B cell (primary cell): Measurements from ENCODE around the gene PIGZ. TPM values are rescaled to one million over a fixed set of nuclear protein-coding genes. Genes with fewer than 3 reads are reported as not detected.

ENCODE experiments used
- ATAC-seq: fragments of 200-7000 bp; cut with Tn5 transposase; one replicate; pipeline ENCODE4 v1.10.0; 2021; ENCODE audit warnings: low read depth, mild to moderate bottlenecking, moderate number of reproducible peaks, moderate library complexity
- CTCF ChIA-PET: fragments of 350-600 bp; sonication (Branson Sonifier 250); formaldehyde crosslinking; loops from one replicate; lab custom pipeline; 2021; ENCODE audit warnings: antibody characterized with exemption, inconsistent platforms; lab: Charles Lee
- POLR2A ChIA-PET: fragments of 350-600 bp; sonication (Branson Sonifier 250); formaldehyde crosslinking; loops from one replicate; lab custom pipeline; 2021; ENCODE audit warnings: antibody characterized with exemption; lab: Charles Lee
- DNase-seq: peaks from one replicate; pipeline ENCODE4 v3.0.0; 2013
- H2AFZ ChIP-seq: 2 replicates; pipeline ENCODE4 v1.6.1; 2012; ENCODE audit warnings: mild to moderate bottlenecking, low read depth, low read length; ENCODE audit not compliant: insufficient read depth, poor library complexity, severe bottlenecking
- H3K27ac ChIP-seq, 2 donors: 1 replicate in 1 of 2; 2 replicates in 1 of 2; pipeline ENCODE4 v1.5.1; 2012 to 2013; ENCODE audit warnings: low read length in 2 of 2, mild to moderate bottlenecking in 2 of 2, moderate library complexity in 1 of 2
- H3K27me3 ChIP-seq, 4 experiments: fragments of 200-600 bp in 1 of 4; sonication (generic) in 1 of 4; replicated peaks in 1 of 4; 1 replicate in 2 of 4; 2 replicates in 2 of 4; pipeline versions ENCODE4 v1.6.1 to v1.7.0; 2013 to 2016; ENCODE audit warnings: low read length in 3 of 4, mild to moderate bottlenecking in 2 of 4, mixed read lengths in 1 of 4, moderate library complexity in 1 of 4; ENCODE audit not compliant: insufficient read depth in 4 of 4, control insufficient read depth in 3 of 4; ENCODE audit errors: control extremely low read depth in 1 of 4
- H3K36me3 ChIP-seq, 2 experiments: replicated peaks in 1 of 2; 1 replicate in 1 of 2; 2 replicates in 1 of 2; pipeline versions ENCODE4 v1.6.1 to v1.7.1; 2013; ENCODE audit warnings: low read length in 1 of 2; ENCODE audit not compliant: insufficient read depth in 2 of 2, control insufficient read depth in 1 of 2; ENCODE audit errors: control extremely low read depth in 1 of 2, extremely low read depth in 1 of 2
- H3K4me1 ChIP-seq, 2 donors: fragments of 200-600 bp in 1 of 2; sonication (generic) in 1 of 2; 1 replicate in 1 of 2; 2 replicates in 1 of 2; pipeline versions ENCODE4 v1.5.1 to v1.6.1; 2013 to 2017; ENCODE audit warnings: low read length in 2 of 2; ENCODE audit not compliant: control insufficient read depth in 2 of 2, insufficient read depth in 2 of 2
- H3K4me2 ChIP-seq: replicated peaks from 2 replicates; pipeline ENCODE3; 2012; ENCODE audit warnings: mild to moderate bottlenecking, low read depth, low read length; ENCODE audit not compliant: poor library complexity, severe bottlenecking
- H3K4me3 ChIP-seq, 5 experiments: fragments of 200-600 bp in 1 of 5; sonication (generic) in 1 of 5; 1 replicate in 3 of 5; 2 replicates in 2 of 5; pipeline versions ENCODE4 v1.5.1 to v1.7.0; 2011 to 2016; ENCODE audit warnings: low read length in 4 of 5, mild to moderate bottlenecking in 4 of 5, low read depth in 2 of 5, control low read depth in 1 of 5, moderate library complexity in 1 of 5; ENCODE audit not compliant: insufficient read depth in 1 of 5; ENCODE audit errors: control extremely low read depth in 1 of 5, extremely low read depth in 1 of 5
- H3K79me2 ChIP-seq: fragments of 200-600 bp; sonication (generic); one replicate; pipeline ENCODE4 v1.6.0; 2016; ENCODE audit warnings: low read length; ENCODE audit not compliant: control insufficient read depth, insufficient read depth
- H3K9ac ChIP-seq: fragments of 200-600 bp; sonication (generic); 2 replicates; pipeline ENCODE4 v1.6.1; 2017; ENCODE audit warnings: mild to moderate bottlenecking, low read length, moderate library complexity
- H3K9me3 ChIP-seq, 3 donors: one replicate each; pipeline versions ENCODE4 v1.6.1 to v1.7.1; 2013; ENCODE audit warnings: low read length in 2 of 3; ENCODE audit not compliant: control insufficient read depth in 2 of 3, insufficient read depth in 1 of 3; ENCODE audit errors: control extremely low read depth in 1 of 3
- H4K20me1 ChIP-seq: 2 replicates; pipeline ENCODE4 v1.6.0; 2012; ENCODE audit warnings: mild to moderate bottlenecking, low read length; ENCODE audit not compliant: insufficient read depth, control insufficient read depth, poor library complexity, severe bottlenecking
- H3K27ac Mint-ChIP-seq: one replicate; pipeline ENCODE4 v1.8.0; 2021; ENCODE audit warnings: mixed read lengths
- H3K27me3 Mint-ChIP-seq: one replicate; pipeline ENCODE4 v1.8.0; 2021; ENCODE audit warnings: mixed read lengths
- H3K4me1 Mint-ChIP-seq: one replicate; pipeline ENCODE4 v1.8.0; 2021; ENCODE audit warnings: mixed read lengths
- H3K4me3 Mint-ChIP-seq: one replicate; pipeline ENCODE4 v1.8.0; 2021; ENCODE audit warnings: mixed read lengths
- H3K9me3 Mint-ChIP-seq: one replicate; pipeline ENCODE4 v1.8.0; 2022; ENCODE audit warnings: mixed read lengths; ENCODE audit not compliant: insufficient read depth
- EZH2 ChIP-seq: IDR thresholded peaks from 2 replicates; pipeline ENCODE4 v1.6.1; 2012; ENCODE audit warnings: borderline replicate concordance, low read depth, mild to moderate bottlenecking, moderate library complexity, low read length; ENCODE audit not compliant: insufficient read depth, poor library complexity, severe bottlenecking
- WGBS: methylation state at CpG from one replicate; pipeline ENCODE4 v1.1.5; 2013; ENCODE audit warnings: missing lambda C conversion rate; ENCODE audit not compliant: insufficient coverage; 5-methylcytosine and 5-hydroxymethylcytosine counted together
- intact Hi-C: fragments of 100-400 bp; cut with micrococcal nuclease; formaldehyde crosslinking; loops from one replicate; pipeline ENCODE4 v1.10.0; 2022
- polyA plus RNA-seq: library from polyadenylated mRNA; depleted of rRNA; stranded (reverse); fragments of >200 nt; gene quantifications from 2 replicates; pipeline ENCODE4 v1.2.3, GENCODE V29; 2012
- total RNA-seq, 2 donors: library from RNA; stranded (reverse); fragments of 120-200 nt in 1 of 2; gene quantifications; 1 replicate in 1 of 2; 2 replicates in 1 of 2; pipeline versions ENCODE4 v1.2.3 to v1.2.4, GENCODE V29; 2013 to 2022
- TF ChIP-seq, protein P1 (sequence below): fragments of 200-600 bp; IDR thresholded peaks from one replicate; pipeline ENCODE4 v1.8.0; 2022; ENCODE audit warnings: antibody characterized with exemption, mild to moderate bottlenecking

Gene PIGZ
- total and polyA plus RNA-seq, 2 donors (not counting 1 experiment from before 2014, with no cell fraction given) = 2.2 to 3.9 TPM

DNA sequence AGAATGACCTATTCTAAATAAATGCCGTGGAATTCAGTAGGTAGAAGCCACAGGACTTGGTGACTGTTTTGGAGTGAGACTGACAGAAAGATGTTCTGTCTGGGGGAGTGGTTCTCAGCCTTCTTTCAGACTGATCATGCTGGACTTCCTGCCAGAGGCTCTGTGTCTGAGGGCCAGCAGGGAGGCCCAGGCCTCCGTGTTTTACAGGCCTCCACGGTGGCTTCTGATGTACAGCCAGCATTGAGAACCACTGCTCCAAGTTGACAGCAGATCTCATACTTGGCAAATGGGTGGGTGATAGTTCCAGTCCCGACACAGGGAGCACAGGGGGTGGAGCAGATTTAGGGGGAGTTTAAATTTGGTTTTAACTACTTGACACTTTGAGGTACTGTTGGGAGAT, 6.7 kb upstream of the PIGZ start:
- TF ChIP-seq, protein P1, sequence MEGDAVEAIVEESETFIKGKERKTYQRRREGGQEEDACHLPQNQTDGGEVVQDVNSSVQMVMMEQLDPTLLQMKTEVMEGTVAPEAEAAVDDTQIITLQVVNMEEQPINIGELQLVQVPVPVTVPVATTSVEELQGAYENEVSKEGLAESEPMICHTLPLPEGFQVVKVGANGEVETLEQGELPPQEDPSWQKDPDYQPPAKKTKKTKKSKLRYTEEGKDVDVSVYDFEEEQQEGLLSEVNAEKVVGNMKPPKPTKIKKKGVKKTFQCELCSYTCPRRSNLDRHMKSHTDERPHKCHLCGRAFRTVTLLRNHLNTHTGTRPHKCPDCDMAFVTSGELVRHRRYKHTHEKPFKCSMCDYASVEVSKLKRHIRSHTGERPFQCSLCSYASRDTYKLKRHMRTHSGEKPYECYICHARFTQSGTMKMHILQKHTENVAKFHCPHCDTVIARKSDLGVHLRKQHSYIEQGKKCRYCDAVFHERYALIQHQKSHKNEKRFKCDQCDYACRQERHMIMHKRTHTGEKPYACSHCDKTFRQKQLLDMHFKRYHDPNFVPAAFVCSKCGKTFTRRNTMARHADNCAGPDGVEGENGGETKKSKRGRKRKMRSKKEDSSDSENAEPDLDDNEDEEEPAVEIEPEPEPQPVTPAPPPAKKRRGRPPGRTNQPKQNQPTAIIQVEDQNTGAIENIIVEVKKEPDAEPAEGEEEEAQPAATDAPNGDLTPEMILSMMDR = no peak
- TF ChIP-seq EZH2 = no peak
- CTCF ChIA-PET = interaction anchor here (1.4 to 1.5 kb wide), 2 partner anchors 211 to 213 kb away, joined by 3 read pairs; no protein-coding TSS in a partner anchor
- DNase-seq = no peak

DNA sequence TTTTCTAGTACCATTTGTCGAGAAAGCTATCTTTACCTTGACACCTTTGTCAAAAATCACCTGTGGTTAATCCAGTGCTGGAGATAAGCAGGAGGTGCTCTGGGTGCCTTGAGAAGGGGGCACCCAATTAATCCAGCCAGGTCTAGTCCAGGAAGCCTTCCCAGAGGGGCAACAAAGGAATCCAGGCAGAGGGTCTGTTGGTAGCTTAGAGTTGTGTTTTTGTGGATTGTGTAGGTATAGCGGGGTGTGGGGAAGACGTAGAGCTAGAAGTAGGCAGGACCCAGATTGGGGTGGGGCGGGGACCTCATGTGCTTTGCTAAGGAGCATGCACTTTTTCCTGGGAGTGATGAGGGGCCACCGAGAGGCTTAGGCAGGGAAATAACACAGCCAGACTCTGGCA, 6.0 kb upstream of the PIGZ start:
- no peak overlapping the region for H3K4me2 ChIP-seq
- H3K36me3 ChIP-seq = no peaks in the 10 kb centered on the region
- no peaks in the 10 kb centered on the region for H3K9me3 Mint-ChIP-seq
- H3K27ac Mint-ChIP-seq = no peak overlapping the region
- no peaks in the 10 kb centered on the region for H4K20me1 ChIP-seq
- no peak overlapping the region for H3K9ac ChIP-seq
- peaks cover 0 to 7% (median 2%) of the 10 kb centered on the region in 4 experiments for H3K27me3 ChIP-seq
- intact Hi-C loops = no loop called here
- no peaks in the 10 kb centered on the region for H3K79me2 ChIP-seq
- no peak overlapping the region for H3K4me3 ChIP-seq
- H3K9me3 ChIP-seq = no peaks in the 10 kb centered on the region
- TF ChIP-seq EZH2 = no peak
- TF ChIP-seq, protein P1 = no peak
- peaks cover 0 to 10% of the 10 kb centered on the region in 2 donors for H3K4me1 ChIP-seq
- no peak overlapping the region for H3K4me3 Mint-ChIP-seq
- DNase-seq (no peak), ATAC-seq (no peak)
- POLR2A ChIA-PET = no interaction called here
- 100% methylated on average over 4 of the region's 5 CpGs for WGBS
- peaks cover 28% of the 10 kb centered on the region for H3K27me3 Mint-ChIP-seq
- H3K4me1 Mint-ChIP-seq = peaks cover 10% of the 10 kb centered on the region
- CTCF ChIA-PET = interaction anchor here (0.5 to 1.5 kb wide), 3 partner anchors 212 to 446 kb away, joined by 3 to 4 read pairs (median 3); no protein-coding TSS in a partner anchor
- no peak overlapping the region for H3K27ac ChIP-seq
- no peak overlapping the region for H2AFZ ChIP-seq

More for the DNA sequence above, 6.7 kb upstream of the PIGZ start:
- no peak overlapping the region for H3K27ac Mint-ChIP-seq
- H3K27me3 Mint-ChIP-seq = peaks cover 28% of the 10 kb centered on the region
- H3K9me3 ChIP-seq = no peaks in the 10 kb centered on the region
- peaks cover 0 to 7% (median 2%) of the 10 kb centered on the region in 4 experiments for H3K27me3 ChIP-seq
- no peak for ATAC-seq
- no peak overlapping the region for H3K9ac ChIP-seq
- no peak overlapping the region for H3K4me3 ChIP-seq
- H3K36me3 ChIP-seq = no peaks in the 10 kb centered on the region
- POLR2A ChIA-PET = no interaction called here
- no peak overlapping the region for H2AFZ ChIP-seq
- H3K4me1 Mint-ChIP-seq = peaks cover 6% of the 10 kb centered on the region
- no peak overlapping the region for H3K27ac ChIP-seq
- H3K79me2 ChIP-seq = no peaks in the 10 kb centered on the region
- H3K4me3 Mint-ChIP-seq = no peak overlapping the region
- H3K9me3 Mint-ChIP-seq = no peaks in the 10 kb centered on the region
- 93% methylated on average over 4 of the region's 4 CpGs for WGBS
- no peak overlapping the region for H3K4me2 ChIP-seq
- intact Hi-C loops = no loop called here
- H3K4me1 ChIP-seq = peaks cover 0 to 6% of the 10 kb centered on the region in 2 donors
- H4K20me1 ChIP-seq = no peaks in the 10 kb centered on the region
